ENCODE results near the gene FBXL7. TPM values are rescaled to one million over a fixed set of nuclear protein-coding genes. Genes with fewer than 3 reads are reported as not detected.

FBXL7 gene
- total RNA-seq, 1 donor from 2014 or later, result 12.3 TPM

DNA sequence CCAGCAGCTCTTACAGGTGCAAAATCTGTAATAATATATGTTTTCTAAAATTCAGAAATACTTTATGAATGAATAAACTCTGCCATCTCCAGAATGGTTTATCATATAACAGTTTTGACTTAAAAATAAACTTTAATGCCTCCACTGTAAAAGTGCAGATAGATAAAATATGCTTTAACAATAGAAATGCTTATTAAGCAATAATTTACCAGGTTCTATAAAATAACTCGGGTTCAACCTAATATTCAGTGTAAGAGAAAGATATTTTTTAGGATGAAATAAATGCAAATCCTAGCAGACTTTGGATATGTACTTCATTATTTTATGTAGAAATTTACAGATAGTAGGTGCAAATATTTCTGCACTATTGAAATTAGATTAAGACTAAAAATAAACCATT, 74.1 kb downstream of the FBXL7 start:
- H3K9me3 ChIP-seq (ENCODE audit: low read depth), result no peaks in the 10 kb centered on the region
- Mint-ChIP-seq H3K4me1 (peaks cover 29% of the 10 kb centered on the region), H3K27me3 (ENCODE audit: insufficient read depth, low read depth) (peaks cover 5% of the 10 kb centered on the region), H3K4me3 (no peak overlapping the region), H3K27ac (no peak overlapping the region), H3K36me3 (peaks cover 3% of the 10 kb centered on the region), H3K9me3 (peaks cover 3% of the 10 kb centered on the region)
- no peak overlapping the region for H2AFZ ChIP-seq (replicated peaks)
- no peak overlapping the region for H3K27ac ChIP-seq
- H3K79me2 ChIP-seq (ENCODE audit: low read depth), result peaks cover 42% of the 10 kb centered on the region
- TF ChIP-seq, protein P1, sequence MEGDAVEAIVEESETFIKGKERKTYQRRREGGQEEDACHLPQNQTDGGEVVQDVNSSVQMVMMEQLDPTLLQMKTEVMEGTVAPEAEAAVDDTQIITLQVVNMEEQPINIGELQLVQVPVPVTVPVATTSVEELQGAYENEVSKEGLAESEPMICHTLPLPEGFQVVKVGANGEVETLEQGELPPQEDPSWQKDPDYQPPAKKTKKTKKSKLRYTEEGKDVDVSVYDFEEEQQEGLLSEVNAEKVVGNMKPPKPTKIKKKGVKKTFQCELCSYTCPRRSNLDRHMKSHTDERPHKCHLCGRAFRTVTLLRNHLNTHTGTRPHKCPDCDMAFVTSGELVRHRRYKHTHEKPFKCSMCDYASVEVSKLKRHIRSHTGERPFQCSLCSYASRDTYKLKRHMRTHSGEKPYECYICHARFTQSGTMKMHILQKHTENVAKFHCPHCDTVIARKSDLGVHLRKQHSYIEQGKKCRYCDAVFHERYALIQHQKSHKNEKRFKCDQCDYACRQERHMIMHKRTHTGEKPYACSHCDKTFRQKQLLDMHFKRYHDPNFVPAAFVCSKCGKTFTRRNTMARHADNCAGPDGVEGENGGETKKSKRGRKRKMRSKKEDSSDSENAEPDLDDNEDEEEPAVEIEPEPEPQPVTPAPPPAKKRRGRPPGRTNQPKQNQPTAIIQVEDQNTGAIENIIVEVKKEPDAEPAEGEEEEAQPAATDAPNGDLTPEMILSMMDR (IDR thresholded peaks at IDR 0.05), result no peak
- TF ChIP-seq EZH2 (IDR thresholded peaks at IDR 0.05), result no peak
- no peak for TF ChIP-seq EZH2phosphoT487 (IDR thresholded peaks at IDR 0.05)
- no peak overlapping the region for H3K9ac ChIP-seq
- no peak overlapping the region for H3K4me2 ChIP-seq
- H3K36me3 ChIP-seq, result no peaks in the 10 kb centered on the region
- H3K4me3 ChIP-seq, result no peak overlapping the region
- peaks cover 8% of the 10 kb centered on the region for H3K4me1 ChIP-seq
- no peaks in the 10 kb centered on the region for H3F3A ChIP-seq (ENCODE audit: low read depth)
- no peaks in the 10 kb centered on the region for H3K27me3 ChIP-seq
- no peak for DNase-seq (ENCODE audit: low spot score)
- H4K20me1 ChIP-seq (ENCODE audit: low read depth), result peaks cover 8% of the 10 kb centered on the region

DNA sequence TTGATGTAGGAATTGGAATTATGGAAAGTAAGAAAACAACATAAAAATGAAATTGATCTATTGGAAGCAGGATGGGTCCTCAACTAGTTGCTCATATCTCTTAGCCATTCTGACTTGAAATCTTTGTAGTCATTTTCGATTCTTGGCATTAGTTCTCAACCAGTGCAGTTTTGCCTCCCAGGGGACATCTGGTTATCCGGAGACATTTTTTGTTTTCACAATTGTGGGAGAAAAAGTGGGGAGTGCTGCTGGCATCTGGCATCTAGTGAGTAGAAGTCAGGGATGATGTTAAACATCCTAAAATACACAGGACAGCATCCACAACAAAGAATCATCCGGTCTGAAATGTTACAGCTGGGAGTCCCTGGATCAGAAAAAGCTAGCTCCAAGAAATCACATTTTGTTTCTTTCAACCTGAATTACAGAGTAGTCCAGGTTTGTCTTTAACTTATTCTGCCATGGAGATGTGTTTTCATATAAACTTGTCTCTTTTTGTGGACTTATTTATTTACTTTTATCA, 74.9 kb downstream of the FBXL7 start:
- H3K9me3 Mint-ChIP-seq, result peaks cover 3% of the 10 kb centered on the region
- no peak overlapping the region for H3K4me3 ChIP-seq
- H3F3A ChIP-seq (ENCODE audit: low read depth), result no peaks in the 10 kb centered on the region
- H3K36me3 Mint-ChIP-seq, result peaks cover 3% of the 10 kb centered on the region
- no peak overlapping the region for H3K27ac Mint-ChIP-seq
- no peak for DNase-seq (ENCODE audit: low spot score)
- no peak overlapping the region for H3K27ac ChIP-seq
- H3K27me3 Mint-ChIP-seq (ENCODE audit: insufficient read depth, low read depth), result peaks cover 5% of the 10 kb centered on the region
- H3K79me2 ChIP-seq (ENCODE audit: low read depth), result peaks cover 44% of the 10 kb centered on the region
- no peaks in the 10 kb centered on the region for H3K9me3 ChIP-seq (ENCODE audit: low read depth)
- H3K4me1 Mint-ChIP-seq, result peaks cover 34% of the 10 kb centered on the region
- H3K9ac ChIP-seq, result no peak overlapping the region
- H3K4me2 ChIP-seq, result no peak overlapping the region
- H3K4me3 Mint-ChIP-seq, result no peak overlapping the region
- no peaks in the 10 kb centered on the region for H3K36me3 ChIP-seq
- no peak for TF ChIP-seq EZH2phosphoT487 (IDR thresholded peaks at IDR 0.05)
- TF ChIP-seq, protein P1 (IDR thresholded peaks at IDR 0.05), result no peak
- no peak for TF ChIP-seq EZH2 (IDR thresholded peaks at IDR 0.05)
- H3K27me3 ChIP-seq, result no peaks in the 10 kb centered on the region
- peaks cover 8% of the 10 kb centered on the region for H4K20me1 ChIP-seq (ENCODE audit: low read depth)
- no peak overlapping the region for H2AFZ ChIP-seq (replicated peaks)
- peaks cover 8% of the 10 kb centered on the region for H3K4me1 ChIP-seq

DNA sequence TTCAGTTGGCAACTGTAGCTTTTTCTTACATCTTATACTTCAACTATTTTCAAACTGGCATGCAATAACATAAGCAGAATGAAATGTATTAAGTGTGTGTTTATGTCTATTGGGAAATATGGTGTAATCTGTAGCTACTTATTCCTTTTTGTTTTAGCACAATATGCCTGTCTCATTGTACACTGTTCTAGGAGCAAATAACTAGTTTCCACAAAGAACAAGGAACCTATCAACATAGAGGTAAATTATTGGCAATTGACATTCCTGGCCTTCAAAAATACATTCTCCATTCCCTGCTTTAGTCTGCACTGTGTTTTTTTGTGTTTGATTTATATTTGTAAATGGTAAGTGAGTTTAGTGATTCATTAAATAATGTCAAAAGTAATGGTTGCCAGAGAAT, 75.7 kb downstream of the FBXL7 start:
- Histone ChIP-seq H3K79me2 (ENCODE audit: low read depth) (peaks cover 52% of the 10 kb centered on the region), H3F3A (ENCODE audit: low read depth) (no peaks in the 10 kb centered on the region), H4K20me1 (ENCODE audit: low read depth) (peaks cover 8% of the 10 kb centered on the region), H3K27ac (no peak overlapping the region), H3K4me2 (no peak overlapping the region), H3K9ac (no peak overlapping the region), H2AFZ (replicated peaks) (no peak overlapping the region), H3K36me3 (no peaks in the 10 kb centered on the region), H3K4me3 (no peak overlapping the region), H3K4me1 (peaks cover 8% of the 10 kb centered on the region), H3K9me3 (ENCODE audit: low read depth) (no peaks in the 10 kb centered on the region), H3K27me3 (no peaks in the 10 kb centered on the region)
- Mint-ChIP-seq H3K4me3 (no peak overlapping the region), H3K4me1 (peaks cover 34% of the 10 kb centered on the region), H3K9me3 (no peaks in the 10 kb centered on the region), H3K27ac (no peak overlapping the region), H3K27me3 (ENCODE audit: insufficient read depth, low read depth) (peaks cover 2% of the 10 kb centered on the region), H3K36me3 (peaks cover 7% of the 10 kb centered on the region)
- DNase-seq (ENCODE audit: low spot score), result no peak
- TF ChIP-seq EZH2 (IDR thresholded peaks at IDR 0.05) (no peak), EZH2phosphoT487 (IDR thresholded peaks at IDR 0.05) (no peak)
- TF ChIP-seq, protein P1 (IDR thresholded peaks at IDR 0.05), result no peak
